HG02840 (cell line): ENCODE measurements around the gene STX1A.
"Not testable (repeated sequence)": the region's sequence is repeated elsewhere in the genome, so short reads cannot be mapped to it uniquely, and the experiment has no call there.

Experiments used
- ATAC-seq: cut with Tn5 transposase; IDR thresholded peaks from one replicate; pipeline ENCODE4 v1.9.1; 2021; ENCODE audit warnings: mild to moderate bottlenecking, moderate library complexity, moderate number of reproducible peaks; ENCODE audit not compliant: unreplicated experiment, low FRiP score

STX1A gene

GRCh38 chr7:73713319-73713718 is 6.2 kb downstream of the STX1A start:
- ATAC-seq: not testable (repeated sequence)

- ATAC-seq: no peak
Observed at GRCh38 chr7:73712773-73713172, 6.7 kb downstream of the STX1A start.

DNA sequence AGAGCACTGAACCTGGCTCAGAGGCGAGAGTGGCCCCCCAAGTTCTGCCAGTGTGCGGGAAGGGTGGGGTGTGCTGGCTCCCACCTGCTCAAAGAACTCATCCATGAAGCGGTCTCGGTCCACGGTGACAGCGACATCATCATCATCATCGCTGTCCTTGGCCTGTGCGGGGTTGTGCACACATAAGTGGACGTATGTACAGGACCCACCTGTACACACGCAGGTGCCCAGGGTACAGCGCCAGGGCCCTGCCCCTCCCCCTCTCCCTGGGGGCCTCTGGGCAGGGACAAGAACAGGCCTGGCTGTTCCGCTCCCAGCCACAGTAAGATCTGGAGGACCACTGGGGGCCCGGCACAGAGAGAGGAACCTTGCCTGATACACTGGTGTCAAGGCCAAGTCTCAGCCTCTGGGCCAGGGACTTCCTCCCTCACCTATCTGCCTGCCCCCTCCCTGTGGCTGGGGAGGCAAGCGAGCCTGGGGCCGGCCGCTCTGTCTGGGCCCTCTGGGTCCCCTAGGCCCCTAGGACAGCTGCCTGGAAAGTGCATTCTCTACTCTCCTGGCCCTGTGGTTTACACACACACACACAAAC is 10.4 kb downstream of the STX1A start:
- no peak for ATAC-seq

GRCh38 chr7:73707045-73707631 is 12.3 kb downstream of the STX1A start:
- no peak for ATAC-seq

- no peak for ATAC-seq
Observed at GRCh38 chr7:73706126-73707044, 13.1 kb downstream of the STX1A start.

- ATAC-seq: no peak
Observed at GRCh38 chr7:73705551-73705920, 13.9 kb downstream of the STX1A start.

DNA sequence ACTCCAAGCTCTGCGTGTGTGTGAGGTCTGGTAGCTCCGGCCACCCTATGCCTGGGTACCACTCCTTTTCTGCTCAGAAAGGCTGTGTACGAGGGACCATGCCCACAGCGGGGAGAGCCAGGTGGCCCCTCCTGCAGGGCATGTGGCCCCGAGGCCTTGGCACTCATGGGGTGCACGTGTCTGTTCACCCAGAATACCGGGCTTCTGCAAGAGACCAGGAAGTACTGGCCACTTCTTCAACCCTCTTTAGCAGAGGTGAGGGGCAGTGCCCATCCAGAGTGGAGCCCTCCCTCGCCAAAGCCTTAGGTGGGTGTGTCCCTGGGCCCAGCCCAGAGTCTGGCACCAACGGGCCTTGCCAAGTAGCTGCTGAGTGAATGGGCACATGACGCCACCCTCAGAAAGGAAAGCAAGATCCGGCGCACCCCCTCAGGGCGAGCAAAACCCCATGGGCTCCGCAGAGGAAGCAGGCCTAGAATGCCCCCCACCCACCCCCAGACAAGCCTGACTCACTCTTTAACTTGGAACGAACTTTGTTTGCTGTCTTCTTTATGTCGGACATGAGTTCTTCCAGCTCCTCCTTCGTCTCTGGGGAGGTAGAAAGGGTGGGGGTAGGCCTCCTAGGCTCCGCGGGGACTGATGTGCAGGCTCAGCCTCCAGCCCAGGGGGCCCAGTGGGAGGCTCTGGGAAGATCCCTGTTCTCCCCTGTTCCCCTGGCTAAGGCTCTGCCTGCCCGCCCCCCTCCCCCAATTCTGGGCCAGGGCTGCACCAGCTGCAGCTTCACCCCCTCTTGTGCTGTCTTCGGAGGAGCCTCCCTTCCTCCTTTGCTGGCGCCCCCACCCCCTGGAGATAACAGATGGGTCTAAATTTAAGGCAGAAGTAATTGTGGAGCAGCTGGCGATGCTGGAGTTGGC is 14.6 kb downstream of the STX1A start:
- no peak for ATAC-seq

DNA sequence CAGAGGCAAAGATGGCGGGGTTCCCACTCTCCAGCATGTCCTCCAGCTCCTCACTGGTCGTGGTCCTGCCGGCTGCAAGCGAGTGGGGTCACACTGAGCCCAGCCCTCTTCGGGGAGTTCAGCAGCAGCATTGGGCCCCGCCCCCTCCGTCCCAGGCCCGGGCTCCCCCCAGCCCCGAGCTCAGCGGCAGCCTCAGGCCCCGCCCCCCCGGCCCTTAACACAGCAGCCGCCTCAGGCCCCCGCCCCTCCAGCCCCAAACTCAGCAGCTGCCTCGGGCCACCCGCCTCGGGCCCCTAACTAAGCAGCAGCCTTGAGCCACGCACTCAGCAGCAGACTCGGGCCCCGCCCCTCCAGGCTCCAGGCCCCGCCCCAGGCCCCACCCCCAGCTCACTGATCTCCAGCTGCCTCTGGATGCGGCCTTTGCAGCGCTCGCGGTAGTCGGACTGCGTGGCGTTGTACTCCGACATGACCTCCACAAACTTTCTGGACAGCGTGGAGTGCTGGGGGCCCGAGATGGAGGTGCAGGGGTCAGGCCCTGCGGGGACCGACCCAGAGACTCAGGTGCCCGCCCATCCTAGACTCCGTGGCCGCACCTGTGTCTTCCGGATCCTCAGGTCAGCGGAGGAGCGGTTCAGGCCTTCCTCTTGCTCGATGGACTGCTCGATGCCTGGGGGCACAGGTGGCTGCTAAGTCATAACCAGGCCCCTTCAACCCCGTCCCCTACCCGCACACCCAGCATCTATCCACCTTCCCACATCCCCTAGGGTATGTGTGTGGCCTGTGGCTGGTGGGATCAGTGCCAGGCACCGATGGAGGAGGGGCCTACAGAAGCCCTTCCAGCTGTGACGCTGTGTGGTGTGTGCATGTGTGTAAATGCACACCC is 15.5 kb downstream of the STX1A start:
- ATAC-seq: no peak

DNA sequence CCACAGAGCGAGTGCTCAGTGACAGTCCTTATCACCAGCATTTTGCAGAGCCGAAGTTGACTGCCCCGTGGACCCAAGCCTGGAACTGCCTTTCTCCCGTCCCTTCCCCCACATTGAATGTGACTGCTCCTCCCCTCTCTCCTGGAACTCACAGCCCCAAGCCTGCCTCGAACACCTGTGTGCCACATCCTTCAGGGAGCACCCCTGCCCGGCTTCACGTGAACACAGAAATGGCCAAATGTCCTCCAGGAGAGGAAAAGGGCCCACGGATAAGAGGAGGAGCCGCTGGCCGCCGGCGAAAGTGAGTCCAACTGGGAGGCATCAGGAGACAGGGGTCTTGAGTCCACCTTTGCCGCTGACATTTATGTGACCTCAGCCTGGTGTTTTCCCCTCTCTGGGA is 16.2 kb downstream of the STX1A start:
- no peak for ATAC-seq

DNA sequence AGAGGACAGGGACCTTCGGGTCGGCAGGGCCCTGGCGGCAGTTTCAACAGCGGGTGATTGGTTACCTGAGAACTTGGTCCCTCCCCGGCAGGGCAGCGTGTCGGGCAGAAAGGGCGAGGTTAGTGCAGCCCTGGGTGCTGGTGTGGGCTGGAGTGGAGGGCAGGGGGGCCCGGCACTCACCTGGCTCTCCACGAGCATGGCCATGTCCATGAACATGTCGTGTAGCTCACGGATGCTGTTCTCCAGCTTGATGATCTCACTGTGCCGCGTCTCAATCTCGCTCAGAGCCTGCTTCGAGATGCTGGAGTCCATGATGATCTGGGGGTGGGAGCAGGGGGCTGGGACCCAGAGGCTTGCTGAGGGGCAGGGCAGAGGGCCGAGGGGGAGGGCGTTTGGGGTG is 16.8 kb downstream of the STX1A start:
- ATAC-seq: no peak

DNA sequence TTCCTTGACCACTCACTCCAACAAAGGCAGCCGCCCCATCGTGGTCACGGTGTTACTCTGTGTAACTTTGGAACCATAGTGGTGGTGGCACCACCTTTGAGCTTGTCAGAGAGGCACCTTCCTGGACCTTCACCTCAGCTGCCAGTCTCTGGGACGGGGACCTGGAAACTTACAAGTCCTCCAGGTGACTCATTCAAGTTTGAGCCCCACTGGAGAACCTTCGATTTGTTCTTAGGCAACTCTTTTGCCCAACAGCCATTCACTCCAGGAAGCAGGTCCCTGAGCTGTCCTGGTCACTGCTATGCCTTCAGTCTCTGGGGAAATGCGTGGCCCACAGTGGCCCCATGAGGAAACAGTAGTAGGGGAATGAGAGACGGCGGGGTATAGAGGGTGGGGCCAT is 17.2 kb downstream of the STX1A start:
- ATAC-seq: no peak

- no peak for ATAC-seq
Observed at GRCh38 chr7:73701357-73701995, 18.0 kb downstream of the STX1A start.

DNA sequence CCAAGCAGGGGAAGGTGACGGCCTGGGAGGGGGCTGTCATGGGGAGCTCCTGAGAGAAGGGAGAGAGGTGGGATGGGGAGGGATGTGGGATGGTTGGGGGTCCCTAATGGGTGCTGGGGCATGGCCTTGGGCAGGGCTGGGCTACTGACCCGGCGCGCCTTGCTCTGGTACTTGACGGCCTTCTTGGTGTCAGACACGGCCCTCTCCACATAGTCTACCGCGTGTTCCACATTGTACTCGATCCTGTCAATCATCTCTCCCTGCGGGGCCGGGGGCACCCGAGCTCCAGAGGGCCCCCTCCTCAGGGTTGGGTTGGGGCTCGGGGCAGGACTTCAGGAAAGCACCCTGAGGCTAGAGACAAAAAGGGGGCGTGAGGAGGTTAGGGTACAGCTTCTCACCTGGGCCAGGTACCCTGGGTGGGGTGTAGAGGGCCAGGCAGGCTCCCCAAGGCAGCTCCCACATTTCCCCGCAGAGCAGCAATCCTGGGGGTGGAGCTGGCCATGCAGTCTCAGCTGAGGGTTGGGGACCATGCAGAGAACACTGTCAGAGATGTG is 18.8 kb downstream of the STX1A start:
- ATAC-seq: no peak

DNA sequence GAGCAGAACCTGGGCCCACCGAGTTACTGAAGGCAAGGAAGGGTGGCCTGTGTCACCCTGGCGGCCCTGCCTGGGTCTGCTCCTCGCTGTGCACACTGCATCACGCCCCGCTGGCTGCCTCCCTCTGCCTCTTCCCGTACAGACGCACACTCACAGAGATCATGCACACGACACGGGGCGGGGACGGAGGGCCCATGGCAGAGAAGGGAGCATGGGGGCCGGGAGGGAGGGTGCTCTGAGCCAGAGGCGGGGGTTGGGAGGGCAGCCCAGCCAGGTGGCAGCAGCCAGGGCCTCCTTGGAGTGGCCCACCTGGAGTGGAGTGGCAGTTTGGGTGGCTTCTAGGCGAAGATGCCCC is 19.4 kb downstream of the STX1A start:
- no peak for ATAC-seq

GRCh38 chr7:73699370-73700068 is 19.9 kb downstream of the STX1A start:
- ATAC-seq: no peak

- ATAC-seq: no peak
Observed at GRCh38 chr7:73698410-73698809, 21.1 kb downstream of the STX1A start.

GRCh38 chr7:73696372-73696771 is 23.1 kb downstream of the STX1A start:
- no peak for ATAC-seq

- ATAC-seq: no peak
Observed at GRCh38 chr7:73690646-73691045, 28.8 kb downstream of the STX1A start.
